Testis (tissue), 2 donors: ENCODE data around the gene OPTN.

Source experiments
- POLR2A ChIP-seq: fragments of 450-650 bp; IDR thresholded peaks from one replicate; pipeline ENCODE4 v1.6.1; 2017; ENCODE audit warnings: antibody characterized with exemption, mild to moderate bottlenecking, moderate library complexity
- TF ChIP-seq, protein P1 (sequence below), 3 experiments: fragments of 450-650 bp in 2 of 3; fragments of 200-600 bp in 1 of 3; sonication (generic) in 1 of 3; IDR thresholded peaks; one replicate each; pipeline ENCODE4 v1.5.1; 2016 to 2019; ENCODE audit warnings: antibody characterized with exemption in 3 of 3, mild to moderate bottlenecking in 2 of 3, moderate library complexity in 1 of 3

DNA sequence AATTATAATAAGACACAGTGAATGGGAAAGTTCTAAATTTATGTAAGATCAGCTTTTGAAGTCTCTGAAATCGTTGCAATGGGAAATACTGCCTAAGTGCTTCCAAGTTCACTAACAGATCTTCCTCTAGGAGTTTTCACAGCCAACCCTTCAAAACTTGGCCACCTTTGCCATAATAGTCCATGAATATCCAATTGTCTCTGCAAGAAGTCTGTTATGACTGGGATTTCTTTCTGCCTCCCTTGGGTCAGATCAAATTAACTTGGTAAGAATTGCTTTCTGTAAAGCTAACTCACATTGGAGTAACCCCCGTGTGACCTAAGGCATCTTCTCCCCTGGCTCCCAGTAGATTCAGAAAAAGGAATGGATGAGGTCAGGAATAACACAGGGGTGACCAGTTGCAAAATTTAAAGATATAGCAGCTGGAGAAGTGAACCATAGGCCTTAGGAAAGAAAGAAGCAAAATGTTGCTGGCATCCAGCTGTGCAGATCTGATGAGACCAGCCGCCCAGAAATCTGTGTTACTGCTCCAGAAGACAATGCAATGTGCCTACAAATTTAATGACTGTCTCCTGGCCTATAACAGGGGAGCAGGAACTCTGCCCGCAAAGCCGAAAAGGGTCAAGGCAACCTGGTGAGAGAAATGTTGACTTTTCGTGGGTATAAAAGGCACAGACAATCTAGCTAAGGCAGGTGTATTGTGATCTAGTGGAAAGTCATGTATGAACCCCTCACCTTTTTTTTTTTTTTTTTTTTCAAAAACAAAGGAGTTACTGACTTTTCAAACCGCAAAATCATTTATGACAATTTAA is 7.5 kb upstream of the OPTN start:
- TF ChIP-seq, protein P1, sequence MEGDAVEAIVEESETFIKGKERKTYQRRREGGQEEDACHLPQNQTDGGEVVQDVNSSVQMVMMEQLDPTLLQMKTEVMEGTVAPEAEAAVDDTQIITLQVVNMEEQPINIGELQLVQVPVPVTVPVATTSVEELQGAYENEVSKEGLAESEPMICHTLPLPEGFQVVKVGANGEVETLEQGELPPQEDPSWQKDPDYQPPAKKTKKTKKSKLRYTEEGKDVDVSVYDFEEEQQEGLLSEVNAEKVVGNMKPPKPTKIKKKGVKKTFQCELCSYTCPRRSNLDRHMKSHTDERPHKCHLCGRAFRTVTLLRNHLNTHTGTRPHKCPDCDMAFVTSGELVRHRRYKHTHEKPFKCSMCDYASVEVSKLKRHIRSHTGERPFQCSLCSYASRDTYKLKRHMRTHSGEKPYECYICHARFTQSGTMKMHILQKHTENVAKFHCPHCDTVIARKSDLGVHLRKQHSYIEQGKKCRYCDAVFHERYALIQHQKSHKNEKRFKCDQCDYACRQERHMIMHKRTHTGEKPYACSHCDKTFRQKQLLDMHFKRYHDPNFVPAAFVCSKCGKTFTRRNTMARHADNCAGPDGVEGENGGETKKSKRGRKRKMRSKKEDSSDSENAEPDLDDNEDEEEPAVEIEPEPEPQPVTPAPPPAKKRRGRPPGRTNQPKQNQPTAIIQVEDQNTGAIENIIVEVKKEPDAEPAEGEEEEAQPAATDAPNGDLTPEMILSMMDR (IDR thresholded peaks at IDR 0.05): no peak
- no peak for TF ChIP-seq POLR2A
